Fibroblast of skin of right quadriceps (primary cell): ENCODE results near the gene MTMR4.
A peak's percentile ranks its signal among the peaks of the same experiment; 100 is the strongest.
"Not testable (repeated sequence)": the region's sequence is repeated elsewhere in the genome, so short reads cannot be mapped to it uniquely, and the experiment has no call there.

Experiments used
- DNase-seq: peaks from one replicate; pipeline ENCODE4 v3.0.0-alpha.2; 2013

Gene MTMR4

GRCh38 chr17:58521680-58522079, 7.2 kb upstream of the MTMR4 start:
- DNase-seq = no peak

GRCh38 chr17:58520843-58521430, 6.5 kb upstream of the MTMR4 start:
- peak; percentile 22 for DNase-seq

- peak; percentile 100 for DNase-seq
Measured at GRCh38 chr17:58517928-58518609, 3.6 kb upstream of the MTMR4 start.

GRCh38 chr17:58517378-58517927, 3.0 kb upstream of the MTMR4 start:
- DNase-seq = no peak

- DNase-seq = no peak
Measured at GRCh38 chr17:58516644-58517377, 2.4 kb upstream of the MTMR4 start.

- no peak for DNase-seq
Measured at GRCh38 chr17:58515286-58515685, 848 bp upstream of the MTMR4 start.

GRCh38 chr17:58514770-58515157, 326 bp upstream of the MTMR4 start:
- DNase-seq = no peak

GRCh38 chr17:58513267-58513964, 1.0 kb downstream of the MTMR4 start:
- no peak for DNase-seq

- DNase-seq = no peak
Measured at GRCh38 chr17:58510075-58510474, 4.4 kb downstream of the MTMR4 start.

GRCh38 chr17:58508341-58509067, 5.9 kb downstream of the MTMR4 start:
- no peak for DNase-seq

- no peak for DNase-seq
Measured at GRCh38 chr17:58507123-58507634, 7.3 kb downstream of the MTMR4 start.

GRCh38 chr17:58506354-58507080, 7.9 kb downstream of the MTMR4 start:
- no peak for DNase-seq

GRCh38 chr17:58504826-58505351, 9.5 kb downstream of the MTMR4 start:
- DNase-seq = no peak

- DNase-seq = no peak
Measured at GRCh38 chr17:58503866-58504265, 10.6 kb downstream of the MTMR4 start.

- DNase-seq = not testable (repeated sequence)
Measured at GRCh38 chr17:58503134-58503533, 11.3 kb downstream of the MTMR4 start.

- DNase-seq = no peak
Measured at GRCh38 chr17:58501451-58501850, 13.0 kb downstream of the MTMR4 start.

GRCh38 chr17:58498177-58498828, 16.1 kb downstream of the MTMR4 start:
- DNase-seq = no peak

- DNase-seq = no peak
Measured at GRCh38 chr17:58493506-58493905, 20.9 kb downstream of the MTMR4 start.

- no peak for DNase-seq
Measured at GRCh38 chr17:58492238-58493121, 22.0 kb downstream of the MTMR4 start.
